Dermis microvascular lymphatic vessel endothelial cell (primary cell): Measurements from ENCODE around the gene PPP1R1B. TPM values are rescaled to one million over a fixed set of nuclear protein-coding genes. Genes with fewer than 3 reads are reported as not detected.
A peak's percentile ranks its signal among the peaks of the same experiment; 100 is the strongest.

Experiments used
- DNase-seq, 2 donors: peaks; one replicate each; pipeline versions ENCODE4 v3.0.0 to v3.0.0-alpha.2; 2010; ENCODE audit warnings: low read depth in 2 of 2
- total RNA-seq: library from RNA; depleted of rRNA; stranded (reverse); fragments of >200 nt; gene quantifications from 2 replicates; pipeline ENCODE4 v1.2.1, GENCODE V29; 2014

The PPP1R1B gene
- total RNA-seq, 1 donor from 2014 or later = not detected

DNA sequence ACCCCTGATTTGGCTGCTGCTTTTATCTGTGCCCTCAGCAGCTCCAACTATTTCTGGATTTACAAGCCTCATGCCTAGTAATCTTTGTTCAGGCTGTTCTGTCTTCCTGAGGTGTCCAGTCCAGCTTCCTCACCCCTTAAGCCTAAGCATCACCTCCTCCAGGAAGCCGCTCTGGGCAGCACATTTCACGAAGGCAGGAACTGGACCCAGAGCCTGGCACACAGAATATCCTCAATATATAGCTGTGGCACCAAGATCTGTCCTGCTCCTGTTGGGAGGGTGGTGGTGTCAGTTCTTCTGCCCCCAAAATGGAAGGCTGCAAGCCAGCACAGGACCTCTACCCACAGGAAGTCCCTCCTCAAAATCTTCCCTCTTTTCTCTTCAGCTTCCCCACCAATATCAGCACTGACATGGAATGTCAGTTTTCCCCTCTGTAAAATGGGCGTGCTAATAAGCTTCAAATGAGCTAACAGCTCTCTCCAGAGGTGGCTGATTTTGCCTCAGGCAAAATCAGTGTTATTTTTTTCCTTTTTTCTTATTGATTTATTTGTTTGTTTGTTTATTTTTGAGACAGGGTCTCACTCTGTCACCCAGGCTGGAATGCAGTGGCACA is 12.1 kb upstream of the PPP1R1B start:
- no peak for DNase-seq

DNA sequence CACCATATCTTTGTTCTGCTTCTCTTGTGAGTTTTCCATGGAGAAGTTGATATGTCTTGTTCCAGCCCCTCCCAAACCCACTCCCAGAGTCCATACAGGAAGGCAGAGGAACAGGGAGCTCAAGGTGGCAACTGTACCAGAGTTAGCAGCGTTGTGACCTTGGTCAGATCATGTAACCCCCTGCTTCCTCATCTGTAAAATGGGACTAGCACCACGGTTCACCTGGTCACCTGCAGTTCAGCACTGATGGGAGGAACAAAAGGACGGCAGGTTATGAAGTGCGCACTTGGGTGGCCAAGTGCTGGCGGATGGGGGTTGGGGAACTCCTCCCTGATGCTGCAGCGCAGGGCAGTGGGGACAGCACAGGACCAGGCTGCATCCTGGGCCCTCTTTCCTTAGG is 11.3 kb upstream of the PPP1R1B start:
- no peak for DNase-seq

DNA sequence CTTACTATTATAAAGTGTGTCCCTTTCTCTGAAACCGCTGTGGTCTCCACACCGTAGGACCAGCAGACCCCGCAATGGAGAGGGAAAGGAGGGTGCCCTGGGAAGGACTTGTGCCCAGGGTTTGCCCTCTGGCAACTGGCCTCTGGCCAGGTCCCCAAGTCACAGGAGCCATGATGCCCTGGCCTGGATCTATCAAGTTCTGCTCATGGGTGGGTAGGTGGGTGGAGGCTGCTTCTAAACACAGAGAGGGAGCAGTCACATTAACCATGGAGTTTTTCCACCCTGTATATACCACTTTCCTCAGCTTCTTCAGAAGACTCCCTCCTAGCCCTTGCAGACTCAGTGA is 9.7 kb upstream of the PPP1R1B start:
- DNase-seq = no peak

DNA sequence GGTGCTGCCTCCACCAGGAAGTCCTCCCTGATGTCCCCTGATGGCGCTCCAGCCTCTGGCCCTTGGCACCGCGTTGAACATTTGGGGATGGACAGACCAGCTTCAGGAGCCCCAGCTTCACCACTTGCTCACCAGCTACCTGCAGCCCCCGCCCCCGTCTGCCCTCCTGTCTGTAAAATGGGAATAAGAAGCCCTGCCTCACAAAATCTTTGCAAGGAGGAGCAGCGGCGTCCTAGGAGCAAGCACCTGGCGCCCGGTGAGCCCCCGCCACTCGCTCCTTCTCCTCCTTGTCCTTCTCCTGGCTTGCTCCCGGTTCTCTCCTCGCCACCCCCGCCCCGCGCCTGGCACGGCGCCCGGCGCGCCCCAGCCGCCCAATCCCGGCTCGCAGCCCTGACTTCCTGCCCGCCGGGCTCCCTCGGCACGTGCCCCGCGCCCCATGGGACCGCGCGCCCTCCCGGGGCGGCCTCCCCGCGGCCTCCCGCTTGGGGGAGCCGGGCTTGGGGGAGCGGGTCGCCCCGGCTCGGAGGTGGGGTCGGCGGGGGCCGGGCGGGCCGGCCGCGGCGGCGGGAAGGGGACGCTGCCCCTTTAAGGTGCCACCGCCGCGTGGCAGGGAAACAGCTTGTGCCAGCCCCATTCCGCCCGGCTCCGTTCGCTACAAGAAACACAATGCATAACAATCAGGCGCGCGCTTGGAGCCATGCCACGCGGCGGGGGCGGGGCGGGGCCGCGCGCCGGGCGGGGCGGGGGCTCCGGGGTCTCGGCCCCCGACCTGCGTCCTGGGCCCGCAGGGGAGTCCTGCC is 9.1 kb upstream of the PPP1R1B start:
- DNase-seq = peak; percentile 15 to 75

DNA sequence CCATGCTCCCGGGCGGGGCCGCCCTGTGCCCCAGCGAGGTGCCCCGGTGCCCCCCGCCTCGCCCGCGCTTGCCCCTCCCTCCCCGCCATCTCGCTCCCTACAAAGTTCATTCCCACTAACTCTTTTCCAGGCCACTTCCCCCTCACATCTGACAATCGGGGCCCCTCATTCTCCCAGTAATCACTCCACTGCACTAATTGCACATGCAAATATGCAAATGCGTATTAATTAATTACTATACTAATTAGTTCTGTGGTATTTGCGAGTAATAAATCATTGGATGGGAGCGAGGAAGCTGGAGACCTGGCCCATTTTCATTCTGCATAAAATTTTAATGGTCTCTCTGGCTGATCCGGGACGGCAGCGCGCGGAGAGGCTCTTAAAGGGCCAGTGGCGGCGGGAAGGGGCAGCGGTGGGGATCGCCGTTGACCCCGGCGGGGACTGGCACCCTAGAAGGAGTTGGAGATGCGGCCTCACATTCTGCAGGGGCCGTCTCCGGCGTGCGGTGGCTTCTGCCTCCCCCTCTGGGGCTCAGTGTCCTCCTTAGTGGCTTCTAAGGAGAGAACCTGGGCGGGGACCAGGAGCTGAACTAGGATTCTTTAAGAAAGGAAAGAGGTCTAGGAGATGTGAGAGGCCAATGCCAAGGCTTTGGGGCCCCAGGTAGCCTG is 8.4 kb upstream of the PPP1R1B start:
- peak in 1 of 2 donors; percentile 18 for DNase-seq

DNA sequence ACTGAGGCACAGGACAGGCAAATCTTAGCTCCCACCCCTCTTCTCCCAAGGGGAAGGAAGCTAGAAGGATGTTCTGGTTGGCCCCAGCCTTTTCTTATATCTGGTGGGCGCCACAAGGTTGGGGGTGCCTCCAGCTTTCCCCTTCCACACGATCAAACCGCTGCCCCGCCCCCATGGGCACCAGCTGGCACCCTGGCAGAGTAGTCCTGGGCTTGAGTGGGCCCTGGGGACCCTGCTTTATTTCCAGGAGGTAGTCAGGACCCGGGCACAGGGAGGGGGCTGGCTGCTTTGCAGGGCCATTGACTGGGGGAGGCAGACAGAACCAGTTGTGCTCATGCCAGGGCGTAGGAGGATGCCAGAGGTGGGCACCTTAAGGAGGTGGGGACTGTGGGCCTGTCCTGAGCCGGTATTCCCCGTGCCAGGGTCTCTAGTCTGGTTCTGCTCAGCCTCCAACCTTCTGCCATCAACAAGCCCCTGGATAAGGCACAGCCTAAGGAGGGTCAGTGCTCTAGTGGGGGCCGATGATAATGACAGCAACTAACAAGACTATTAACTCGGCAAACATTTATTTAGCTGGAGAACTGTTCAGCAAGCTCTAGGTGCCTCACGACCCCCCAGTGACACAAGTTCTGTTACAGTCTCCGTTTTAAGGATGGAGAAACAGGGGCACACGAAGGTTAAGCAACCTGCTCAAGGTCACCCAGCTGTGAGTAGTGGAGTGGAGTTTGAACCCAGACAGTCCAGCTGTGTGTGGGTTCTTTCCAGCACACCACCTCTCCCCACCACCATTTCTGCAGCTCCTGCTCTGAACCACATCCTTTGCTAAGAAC is 7.6 kb upstream of the PPP1R1B start:
- no peak for DNase-seq

DNA sequence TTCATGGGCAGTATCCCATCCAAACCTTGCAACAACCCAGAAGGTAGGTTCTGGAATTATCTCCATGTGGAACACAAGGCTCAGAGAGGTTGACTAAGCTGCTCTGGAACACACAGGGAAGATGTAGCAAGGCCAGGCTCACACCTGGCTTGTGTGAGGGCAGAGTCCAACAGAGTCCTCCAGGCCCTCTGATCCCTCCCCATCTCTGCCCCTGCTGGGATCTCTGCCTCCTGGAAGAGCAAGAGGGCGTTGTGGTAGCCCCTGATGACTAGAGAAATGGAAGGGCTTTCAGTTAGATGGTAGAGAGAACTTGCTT is 7.0 kb upstream of the PPP1R1B start:
- no peak for DNase-seq

DNA sequence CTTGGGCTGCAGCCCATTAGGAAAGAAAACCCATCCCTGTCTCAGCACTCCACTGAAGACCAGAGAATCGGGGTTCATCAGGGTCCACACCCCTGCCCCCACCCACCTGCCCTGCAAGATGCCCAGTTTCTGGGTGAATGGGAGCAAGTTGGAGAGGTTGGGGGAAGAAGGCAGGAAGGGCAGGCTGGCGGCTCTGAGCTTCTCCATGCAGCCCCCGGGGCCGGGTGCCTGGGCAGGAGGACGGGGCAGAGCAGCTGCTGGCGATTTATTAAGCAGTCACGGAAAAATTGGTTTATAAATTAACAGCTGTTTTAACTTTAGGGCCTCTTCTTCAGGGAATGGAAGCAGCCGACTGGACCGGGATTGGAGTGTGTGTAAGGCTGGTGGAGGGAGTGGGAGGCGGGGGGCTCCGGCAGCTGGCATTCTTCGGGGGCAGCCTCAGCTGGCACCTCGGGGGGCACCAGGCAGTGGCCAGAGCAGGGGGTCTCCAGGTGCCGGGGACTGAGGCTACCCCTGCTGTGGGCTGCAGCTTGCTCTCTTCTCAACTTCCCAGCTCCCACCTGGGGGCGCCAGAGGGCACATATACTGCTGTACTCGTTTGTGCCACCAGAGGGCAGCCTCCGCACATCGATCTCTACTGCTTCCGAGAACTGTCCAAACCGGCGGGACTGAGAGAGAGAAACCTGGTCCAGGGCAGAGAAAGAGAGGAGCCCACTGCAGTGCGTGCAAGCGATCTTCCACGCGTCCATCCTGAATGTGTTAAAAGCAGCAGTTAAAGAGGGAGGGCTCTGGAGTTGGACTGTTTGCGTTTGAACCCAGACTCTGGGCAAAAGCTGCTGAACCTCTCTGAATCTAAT is 5.0 kb upstream of the PPP1R1B start:
- peak; percentile 59 to 74 for DNase-seq

DNA sequence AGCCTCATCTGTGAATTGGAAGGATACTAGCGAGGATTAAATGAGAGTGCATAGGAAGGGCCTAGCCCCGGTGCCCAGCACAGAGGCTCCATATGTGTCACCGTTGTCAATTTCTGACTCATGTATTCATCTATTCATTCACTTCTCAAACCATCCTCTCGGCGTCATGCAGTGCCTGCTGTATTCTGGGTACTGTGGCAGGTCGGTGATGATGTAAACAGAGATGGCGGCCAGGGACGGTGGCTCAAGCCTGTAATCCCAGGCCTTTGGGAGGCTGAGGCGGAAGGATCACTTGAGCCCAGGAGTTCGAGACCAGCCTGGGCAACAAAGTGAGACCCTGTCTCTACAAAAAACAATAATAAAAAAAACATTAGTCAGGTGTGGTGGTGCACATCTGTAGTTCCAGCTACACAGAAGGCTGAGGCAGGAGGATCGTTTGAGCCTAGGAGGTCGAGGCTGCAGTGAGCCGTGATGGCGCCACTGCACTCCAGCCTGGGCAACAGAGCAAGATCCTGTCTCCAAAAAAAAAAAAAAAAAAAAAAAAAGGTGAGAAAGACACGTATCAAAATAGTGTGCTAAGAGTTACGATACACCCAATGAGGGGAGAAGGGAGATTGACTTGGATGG is 4.3 kb upstream of the PPP1R1B start:
- no peak for DNase-seq

DNA sequence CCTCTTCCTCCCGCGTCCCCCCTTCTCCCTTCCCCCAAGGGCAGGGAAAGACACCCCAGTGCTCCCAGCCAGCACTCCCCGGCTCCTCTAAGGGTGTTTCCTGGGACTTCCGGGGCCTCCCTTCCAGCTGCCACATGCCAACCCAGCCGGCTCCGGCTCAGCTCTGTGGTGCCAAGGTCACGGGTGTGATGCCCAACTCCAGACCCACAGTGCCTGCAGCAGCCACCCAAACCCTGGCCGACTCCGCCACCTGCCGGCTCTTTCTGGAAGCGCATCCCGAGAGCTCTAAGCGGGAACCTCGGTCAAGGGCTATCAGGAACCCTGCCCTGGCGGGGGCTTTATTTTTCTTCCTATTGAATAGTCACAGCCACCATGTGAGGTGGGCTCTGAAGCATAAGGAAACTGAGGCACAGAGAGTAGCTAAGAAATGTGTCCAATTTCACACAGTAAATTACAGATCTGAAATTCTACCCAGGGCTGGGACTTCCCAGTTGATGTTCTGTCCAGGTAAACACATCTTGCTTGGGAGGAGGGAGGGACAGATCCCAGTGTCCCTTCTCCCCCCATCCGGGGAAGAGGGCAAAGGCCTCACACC is 3.3 kb upstream of the PPP1R1B start:
- peak; percentile 16 to 59 for DNase-seq

DNA sequence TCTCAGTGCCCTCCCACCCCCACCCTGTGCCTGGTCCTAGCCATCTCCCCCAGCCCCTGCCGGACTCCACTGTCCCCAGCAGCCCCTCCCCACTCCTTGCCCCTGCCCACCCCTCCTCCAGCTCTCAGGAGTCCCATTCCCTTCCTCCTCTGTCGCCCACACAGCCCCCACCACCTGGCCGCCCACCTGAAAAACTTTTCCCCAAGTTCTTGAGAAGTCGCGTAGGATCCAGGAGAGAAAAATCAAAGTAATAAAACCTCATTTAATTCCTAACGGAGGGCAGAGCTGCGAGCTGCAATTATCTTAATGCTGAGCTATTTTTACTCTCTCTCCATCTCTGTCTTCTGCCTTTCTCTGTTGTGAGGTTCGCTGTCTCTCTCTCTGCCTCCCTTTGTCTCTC is 2.4 kb upstream of the PPP1R1B start:
- no peak for DNase-seq

DNA sequence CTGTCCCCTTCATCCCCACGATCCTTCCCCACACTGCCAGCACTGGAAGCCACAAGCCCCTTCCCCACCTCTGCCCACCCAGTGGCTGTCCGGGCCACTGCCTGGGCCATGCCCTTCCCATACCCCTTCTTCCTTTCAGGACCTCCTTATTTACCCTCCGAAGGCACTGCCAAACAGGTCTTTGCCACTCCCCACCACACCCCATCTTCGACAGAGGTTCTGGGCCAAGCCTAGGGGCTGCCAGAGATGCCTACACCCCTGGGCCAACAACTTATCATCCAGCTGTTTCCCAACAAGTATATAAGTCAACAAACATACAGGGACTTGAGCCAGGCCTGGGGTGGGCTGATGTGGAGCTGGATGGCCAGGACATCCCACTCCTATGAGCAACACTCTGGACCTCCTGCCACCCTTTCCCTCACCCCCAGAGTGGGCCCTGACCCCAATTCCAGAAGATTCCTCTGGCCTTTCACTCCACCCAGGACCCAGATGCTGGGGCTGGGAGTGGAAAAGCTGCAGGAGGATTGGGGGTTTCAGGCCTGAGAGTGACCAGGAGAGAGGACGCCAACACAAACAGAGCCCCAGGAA is 1.5 kb upstream of the PPP1R1B start:
- DNase-seq = no peak

DNA sequence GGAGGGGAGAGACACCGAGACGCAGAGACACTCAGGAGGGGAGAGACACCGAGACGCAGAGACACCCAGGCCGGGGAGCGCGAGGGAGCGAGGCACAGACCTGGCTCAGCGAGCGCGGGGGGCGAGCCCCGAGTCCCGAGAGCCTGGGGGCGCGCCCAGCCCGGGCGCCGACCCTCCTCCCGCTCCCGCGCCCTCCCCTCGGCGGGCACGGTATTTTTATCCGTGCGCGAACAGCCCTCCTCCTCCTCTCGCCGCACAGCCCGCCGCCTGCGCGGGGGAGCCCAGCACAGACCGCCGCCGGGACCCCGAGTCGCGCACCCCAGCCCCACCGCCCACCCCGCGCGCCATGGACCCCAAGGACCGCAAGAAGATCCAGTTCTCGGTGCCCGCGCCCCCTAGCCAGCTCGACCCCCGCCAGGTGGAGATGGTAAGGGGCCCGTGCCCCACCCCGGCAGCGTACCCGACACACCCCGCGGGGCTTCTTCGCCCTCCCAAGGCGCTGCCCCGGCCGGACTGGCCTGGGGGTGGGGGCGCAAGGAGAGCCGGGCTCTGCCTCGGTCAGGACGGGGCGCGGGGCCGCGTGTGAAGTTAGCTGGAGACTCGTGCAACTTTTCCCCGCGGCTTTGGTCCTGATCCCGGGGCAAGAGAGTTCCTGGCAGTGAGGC is 427 bp downstream of the PPP1R1B start:
- no peak for DNase-seq

DNA sequence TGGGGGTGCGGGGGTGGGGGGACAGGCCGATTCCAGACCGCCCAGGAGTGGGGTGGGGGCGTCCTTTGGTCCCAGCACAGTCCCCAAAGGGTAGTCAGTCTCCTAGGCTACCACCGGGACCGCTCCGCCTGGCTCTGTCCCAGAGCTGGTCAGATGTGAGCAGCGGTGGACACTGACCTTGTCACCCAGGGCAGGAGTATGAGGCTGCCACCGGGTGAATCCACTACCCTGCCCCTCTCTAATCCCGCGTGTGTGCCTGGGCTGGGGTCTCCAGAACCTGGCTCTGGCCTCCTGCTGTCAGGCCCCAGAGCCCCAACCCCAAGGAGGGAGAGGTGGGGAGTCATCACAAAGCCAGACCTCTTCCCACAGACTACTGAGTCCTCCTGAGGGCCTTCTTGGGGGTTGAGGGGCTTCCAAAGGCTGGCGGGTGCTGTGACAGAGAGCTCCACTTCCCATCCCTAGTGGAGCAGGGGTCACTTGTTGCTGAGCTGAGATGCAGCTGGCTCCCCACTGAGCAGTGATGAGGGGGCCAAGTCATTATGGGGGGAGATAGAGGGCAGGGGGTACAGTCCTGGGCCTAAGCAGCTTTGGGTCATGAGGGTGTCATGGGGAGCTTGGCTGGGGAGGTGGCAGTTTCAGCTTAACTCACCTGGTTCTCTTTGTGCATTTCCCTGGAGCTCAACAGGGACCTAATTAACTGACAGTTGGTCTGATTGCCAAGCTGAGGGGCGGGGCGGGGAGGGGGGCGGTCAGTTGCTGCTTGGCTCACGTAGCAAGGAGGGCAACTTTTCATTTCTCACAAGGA is 1.2 kb downstream of the PPP1R1B start:
- no peak for DNase-seq

DNA sequence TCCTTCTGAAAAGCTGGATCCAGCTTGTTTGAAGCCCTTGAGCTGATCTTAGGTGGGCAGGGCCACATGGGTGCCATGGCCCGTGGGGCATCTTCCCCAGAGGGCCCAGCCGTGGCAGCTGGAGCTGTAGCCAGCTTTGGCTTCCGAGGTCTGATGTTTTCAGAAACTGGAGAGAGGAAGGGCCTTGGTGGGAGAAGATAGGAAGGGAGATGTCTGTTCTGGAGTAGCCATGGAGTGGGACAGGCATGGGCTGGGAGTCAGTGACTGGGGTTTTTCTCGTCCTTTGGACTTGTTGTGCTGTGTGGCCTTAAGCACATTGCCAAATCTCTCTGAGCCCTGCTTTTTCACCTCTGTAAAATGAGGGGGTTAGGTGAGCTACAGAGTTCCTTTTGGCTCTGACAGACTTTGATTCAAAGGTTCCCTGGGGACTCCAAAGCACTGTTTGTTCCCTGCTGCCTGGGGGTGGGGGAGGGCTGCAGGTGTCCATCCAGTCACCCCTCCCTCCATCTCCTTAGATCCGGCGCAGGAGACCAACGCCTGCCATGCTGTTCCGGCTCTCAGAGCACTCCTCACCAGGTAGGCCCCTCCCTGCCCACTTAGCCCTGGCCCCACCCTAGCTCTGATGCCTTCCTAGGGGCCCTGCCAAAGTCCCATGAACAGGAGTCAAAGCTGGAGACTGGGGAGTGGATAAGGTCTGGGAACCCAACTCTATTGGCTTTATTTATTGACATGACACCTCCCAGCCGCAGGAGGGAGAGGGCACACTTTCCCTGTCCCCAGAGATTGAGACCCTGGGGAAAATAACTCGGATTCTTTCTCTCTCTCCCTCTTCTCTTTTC is 2.1 kb downstream of the PPP1R1B start:
- DNase-seq = no peak

DNA sequence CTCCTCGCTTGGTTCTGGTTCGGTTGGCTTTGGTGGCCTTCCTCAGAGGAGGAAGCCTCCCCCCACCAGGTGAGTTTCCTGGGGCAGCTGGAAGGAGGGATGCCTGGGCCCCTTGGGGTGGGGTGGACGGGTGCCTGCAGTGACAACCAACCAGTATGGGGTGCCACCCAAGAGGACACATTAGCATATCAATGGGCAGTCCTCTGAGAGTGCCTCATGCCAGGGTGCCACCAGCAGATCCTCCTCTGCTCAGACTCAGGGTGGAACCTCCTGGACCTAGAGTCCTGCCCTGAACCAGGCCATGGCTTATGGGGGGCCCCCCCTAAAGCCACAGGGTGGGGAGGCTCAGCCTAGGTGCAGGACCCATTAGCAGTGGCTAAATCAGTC is 2.7 kb downstream of the PPP1R1B start:
- DNase-seq = no peak

DNA sequence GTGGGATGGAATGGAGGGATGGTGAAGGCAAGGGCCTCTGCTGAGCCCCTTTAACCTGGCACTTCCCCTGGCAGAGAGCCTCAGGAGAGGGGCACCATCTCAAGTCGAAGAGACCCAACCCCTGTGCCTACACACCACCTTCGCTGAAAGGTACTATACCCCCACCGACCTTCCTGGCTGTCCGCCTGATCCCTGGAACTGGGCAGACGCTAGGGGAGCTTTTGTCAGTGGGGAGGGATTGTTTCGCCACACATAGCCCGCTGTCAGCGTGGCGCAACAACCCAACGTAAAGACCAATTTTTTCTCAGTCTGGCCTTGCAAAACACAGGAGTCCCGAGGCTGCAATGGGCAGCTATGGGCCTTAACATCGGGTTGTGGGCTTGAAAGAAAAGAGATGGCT is 3.1 kb downstream of the PPP1R1B start:
- no peak for DNase-seq

DNA sequence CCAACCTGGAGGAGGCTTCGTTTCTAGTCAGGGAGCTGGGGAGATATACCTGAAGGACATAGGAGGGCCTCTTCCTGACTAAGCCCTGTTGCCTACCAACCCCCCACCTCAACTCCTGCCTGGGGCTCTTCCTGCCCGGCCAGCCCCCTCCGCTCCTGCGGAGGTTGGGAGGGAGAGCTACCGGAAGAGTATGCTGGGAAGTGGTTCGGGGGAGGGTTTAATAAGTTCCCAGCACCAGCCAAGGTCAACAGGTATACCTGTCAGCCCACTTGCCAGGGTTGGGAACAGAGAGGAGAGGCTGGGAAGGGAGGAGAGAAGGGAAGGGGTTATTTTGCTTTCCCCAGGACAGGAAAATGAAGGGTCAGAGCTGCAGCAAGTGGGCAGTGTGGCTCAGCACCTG is 4.7 kb downstream of the PPP1R1B start:
- DNase-seq = no peak
